NT2/D1 (cell line): ENCODE results near the gene DCANP1.
A peak's percentile ranks its signal among the peaks of the same experiment; 100 is the strongest.

Experiments used
- DNase-seq: peaks from one replicate; pipeline ENCODE4 v3.0.0-alpha.2; 2011; ENCODE audit warnings: low read depth, low spot score
- H3K27me3 ChIP-seq: 2 replicates; pipeline ENCODE4 v1.6.0; 2011; ENCODE audit warnings: mild to moderate bottlenecking; ENCODE audit not compliant: insufficient read length, insufficient read depth
- H3K36me3 ChIP-seq: 2 replicates; pipeline ENCODE4 v1.6.1; 2011; ENCODE audit warnings: mild to moderate bottlenecking, low read length, mixed read lengths; ENCODE audit not compliant: insufficient read depth, insufficient read length
- H3K4me1 ChIP-seq: 2 replicates; pipeline ENCODE4 v1.5.1; 2011; ENCODE audit not compliant: insufficient read depth, insufficient read length
- H3K4me3 ChIP-seq: 2 replicates; pipeline ENCODE4 v1.5.1; 2011; ENCODE audit warnings: low read depth; ENCODE audit not compliant: insufficient read length
- H3K9ac ChIP-seq: 2 replicates; pipeline ENCODE4 v1.6.0; 2011; ENCODE audit warnings: low read depth; ENCODE audit not compliant: insufficient read length
- H3K9me3 ChIP-seq: 2 replicates; pipeline ENCODE4 v1.5.1; 2011; ENCODE audit warnings: mild to moderate bottlenecking, low read length; ENCODE audit not compliant: insufficient read depth
- SUZ12 ChIP-seq: IDR thresholded peaks from 2 replicates; pipeline ENCODE4 v1.6.1; 2011; ENCODE audit not compliant: insufficient read length, insufficient read depth; ENCODE audit errors: extremely low read depth
- YY1 ChIP-seq: IDR thresholded peaks from 2 replicates; pipeline ENCODE4 v1.6.1; 2011; ENCODE audit not compliant: insufficient read length, insufficient read depth
- ZNF274 ChIP-seq: IDR thresholded peaks from 2 replicates; pipeline ENCODE4 v1.6.1; 2011; ENCODE audit warnings: mild to moderate bottlenecking, low read depth, low read length

Gene DCANP1

GRCh38 chr5:135433681-135434426 is 13.3 kb downstream of the DCANP1 start:
- TF ChIP-seq SUZ12 (no peak), YY1 (no peak), ZNF274 (no peak)
- H3K9ac ChIP-seq = no peak overlapping the region
- no peaks in the 10 kb centered on the region for H3K27me3 ChIP-seq
- no peaks in the 10 kb centered on the region for H3K36me3 ChIP-seq
- DNase-seq = no peak
- no peak overlapping the region for H3K4me3 ChIP-seq
- peaks cover 7% of the 10 kb centered on the region; the same call in 1 of the 2 replicates for H3K9me3 ChIP-seq
- peaks cover 6% of the 10 kb centered on the region for H3K4me1 ChIP-seq

DNA sequence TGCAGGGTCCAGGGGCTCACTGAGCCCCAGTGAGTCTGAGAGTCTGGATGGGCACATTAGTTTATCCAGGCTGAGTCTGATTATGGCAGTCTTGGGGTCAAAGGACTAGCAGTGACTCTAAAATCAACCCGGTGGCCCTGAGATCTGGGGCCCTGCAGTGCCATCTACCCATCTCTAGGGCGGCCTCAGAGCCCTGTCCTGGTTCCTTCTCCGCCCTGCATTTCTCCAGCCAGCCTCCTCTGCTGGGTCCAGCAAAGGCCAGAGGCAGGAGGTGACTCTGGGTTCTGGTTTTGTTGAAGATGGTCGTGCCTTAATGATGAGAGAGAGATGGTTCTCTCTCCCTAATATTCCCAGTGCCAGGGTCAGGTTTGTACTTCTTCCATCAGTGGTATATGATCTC is 15.0 kb downstream of the DCANP1 start:
- Histone ChIP-seq H3K36me3 (no peaks in the 10 kb centered on the region), H3K27me3 (no peaks in the 10 kb centered on the region), H3K9ac (no peak overlapping the region), H3K4me1 (peaks cover 6% of the 10 kb centered on the region), H3K9me3 (peaks cover 17% of the 10 kb centered on the region; the same call in 1 of the 2 replicates), H3K4me3 (no peak overlapping the region)
- TF ChIP-seq ZNF274 = no peak
- no peak for TF ChIP-seq YY1
- TF ChIP-seq SUZ12 = no peak
- DNase-seq = no peak

DNA sequence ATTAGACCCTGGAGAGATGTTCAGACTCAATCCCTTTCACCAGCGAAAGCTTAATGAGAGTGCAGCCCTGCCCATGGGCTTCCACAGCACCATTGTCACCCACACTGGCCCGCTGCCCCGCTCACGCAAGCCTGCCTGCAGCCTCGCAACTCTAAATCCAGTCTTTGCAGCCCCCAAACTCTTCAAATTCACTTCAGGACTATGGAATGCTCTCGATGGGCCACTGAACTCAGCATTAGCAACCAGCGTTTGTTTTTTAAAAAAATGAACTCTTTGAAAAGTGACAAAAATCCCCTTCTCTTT is 17.1 kb downstream of the DCANP1 start:
- Histone ChIP-seq H3K27me3 (no peaks in the 10 kb centered on the region), H3K36me3 (no peaks in the 10 kb centered on the region), H3K4me1 (no peaks in the 10 kb centered on the region), H3K9ac (no peak overlapping the region), H3K9me3 (peaks cover 17% of the 10 kb centered on the region; the same call in 1 of the 2 replicates), H3K4me3 (no peak overlapping the region)
- DNase-seq = no peak
- TF ChIP-seq SUZ12 = no peak
- TF ChIP-seq YY1 = no peak
- TF ChIP-seq ZNF274 = no peak

- no peaks in the 10 kb centered on the region for H3K4me1 ChIP-seq
- no peak for TF ChIP-seq SUZ12
- TF ChIP-seq ZNF274 = no peak
- no peak for TF ChIP-seq YY1
- no peaks in the 10 kb centered on the region for H3K27me3 ChIP-seq
- H3K4me3 ChIP-seq = no peak overlapping the region
- no peak for DNase-seq
- peaks cover 17% of the 10 kb centered on the region; the same call in 1 of the 2 replicates for H3K9me3 ChIP-seq
- no peaks in the 10 kb centered on the region for H3K36me3 ChIP-seq
- no peak overlapping the region for H3K9ac ChIP-seq
These were observed 17.6 kb downstream of the DCANP1 start for GRCh38 chr5:135429301-135430134.

GRCh38 chr5:135428586-135428985 is 18.6 kb downstream of the DCANP1 start:
- H3K27me3 ChIP-seq = no peaks in the 10 kb centered on the region
- H3K9ac ChIP-seq = no peak overlapping the region
- H3K36me3 ChIP-seq = no peaks in the 10 kb centered on the region
- peaks cover 17% of the 10 kb centered on the region; the same call in 1 of the 2 replicates for H3K9me3 ChIP-seq
- H3K4me1 ChIP-seq = no peaks in the 10 kb centered on the region
- TF ChIP-seq ZNF274 (no peak), SUZ12 (no peak), YY1 (no peak)
- no peak overlapping the region for H3K4me3 ChIP-seq
- DNase-seq = no peak

- peak; percentile 28 for DNase-seq
- no peak for TF ChIP-seq YY1
- no peak for TF ChIP-seq ZNF274
- TF ChIP-seq SUZ12 = no peak
- H3K9me3 ChIP-seq = peaks cover 17% of the 10 kb centered on the region; the same call in 1 of the 2 replicates
- no peak overlapping the region for H3K4me3 ChIP-seq
- no peak overlapping the region for H3K9ac ChIP-seq
- H3K4me1 ChIP-seq = no peaks in the 10 kb centered on the region
- no peaks in the 10 kb centered on the region for H3K36me3 ChIP-seq
- H3K27me3 ChIP-seq = no peaks in the 10 kb centered on the region
These were observed 20.8 kb downstream of the DCANP1 start for GRCh38 chr5:135426102-135427082.
